Neural progenitor cell (in vitro differentiated cells): ENCODE data around the gene TAF6.

Experiments used
- CTCF ChIP-seq: fragments of 200-600 bp; sonication (generic); IDR thresholded peaks from 2 replicates; pipeline ENCODE4 v1.5.1; 2017; ENCODE audit warnings: antibody characterized with exemption, mild to moderate bottlenecking
- EZH2 ChIP-seq: fragments of 200-600 bp; sonication (generic); IDR thresholded peaks from 2 replicates; pipeline ENCODE4 v1.6.1; 2017; ENCODE audit warnings: antibody characterized with exemption, mild to moderate bottlenecking, moderate library complexity

GRCh38 chr7:100132126-100132525, 13.0 kb upstream of the TAF6 start:
- TF ChIP-seq CTCF, result no peak
- no peak for TF ChIP-seq EZH2
